GM13976 (cell line): ENCODE data around the gene PTPMT1.
"Not testable (repeated sequence)": the region's sequence is repeated elsewhere in the genome, so short reads cannot be mapped to it uniquely, and the experiment has no call there.

Experiments used
- DNase-seq: peaks from one replicate; pipeline ENCODE4 v3.0.0; 2012; ENCODE audit warnings: low spot score
- in situ Hi-C: fragments of 300-500 bp; cut with MboI; formaldehyde crosslinking; loops from one replicate; pipeline ENCODE4 v1.12.0; 2022; ENCODE audit warnings: low sequenced_read_pairs, mixed read lengths, inconsistent platforms; ENCODE audit not compliant: unreplicated experiment
- TF ChIP-seq, protein P1 (sequence below): IDR thresholded peaks from 2 replicates; pipeline ENCODE4 v1.5.1; 2012; ENCODE audit warnings: borderline replicate concordance, mild to moderate bottlenecking; ENCODE audit not compliant: insufficient read depth; ENCODE audit errors: extremely low read depth, missing control alignments, control extremely low read depth

Gene PTPMT1

DNA sequence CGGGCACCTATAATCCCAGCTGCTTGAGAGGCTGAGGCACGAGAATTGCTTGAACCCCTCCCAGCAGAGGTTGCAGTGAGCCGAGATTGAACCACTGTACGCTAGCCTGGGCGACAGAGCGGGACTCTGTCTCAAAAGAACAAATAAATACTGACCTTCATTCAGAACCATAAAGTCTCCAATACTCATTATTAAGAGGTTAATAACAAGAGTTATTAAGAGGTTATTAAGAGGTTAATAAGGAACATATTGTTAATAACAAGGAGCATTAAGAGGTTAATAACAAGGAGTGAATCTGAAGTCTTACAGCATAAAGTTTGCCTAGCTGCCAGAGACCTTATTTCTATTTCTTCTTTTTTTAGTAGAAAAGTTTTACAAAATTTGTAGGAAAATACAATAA, 20.1 kb upstream of the PTPMT1 start:
- DNase-seq, result no peak
- in situ Hi-C loops, result no loop called here
- TF ChIP-seq, protein P1, sequence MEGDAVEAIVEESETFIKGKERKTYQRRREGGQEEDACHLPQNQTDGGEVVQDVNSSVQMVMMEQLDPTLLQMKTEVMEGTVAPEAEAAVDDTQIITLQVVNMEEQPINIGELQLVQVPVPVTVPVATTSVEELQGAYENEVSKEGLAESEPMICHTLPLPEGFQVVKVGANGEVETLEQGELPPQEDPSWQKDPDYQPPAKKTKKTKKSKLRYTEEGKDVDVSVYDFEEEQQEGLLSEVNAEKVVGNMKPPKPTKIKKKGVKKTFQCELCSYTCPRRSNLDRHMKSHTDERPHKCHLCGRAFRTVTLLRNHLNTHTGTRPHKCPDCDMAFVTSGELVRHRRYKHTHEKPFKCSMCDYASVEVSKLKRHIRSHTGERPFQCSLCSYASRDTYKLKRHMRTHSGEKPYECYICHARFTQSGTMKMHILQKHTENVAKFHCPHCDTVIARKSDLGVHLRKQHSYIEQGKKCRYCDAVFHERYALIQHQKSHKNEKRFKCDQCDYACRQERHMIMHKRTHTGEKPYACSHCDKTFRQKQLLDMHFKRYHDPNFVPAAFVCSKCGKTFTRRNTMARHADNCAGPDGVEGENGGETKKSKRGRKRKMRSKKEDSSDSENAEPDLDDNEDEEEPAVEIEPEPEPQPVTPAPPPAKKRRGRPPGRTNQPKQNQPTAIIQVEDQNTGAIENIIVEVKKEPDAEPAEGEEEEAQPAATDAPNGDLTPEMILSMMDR, result no peak

DNA sequence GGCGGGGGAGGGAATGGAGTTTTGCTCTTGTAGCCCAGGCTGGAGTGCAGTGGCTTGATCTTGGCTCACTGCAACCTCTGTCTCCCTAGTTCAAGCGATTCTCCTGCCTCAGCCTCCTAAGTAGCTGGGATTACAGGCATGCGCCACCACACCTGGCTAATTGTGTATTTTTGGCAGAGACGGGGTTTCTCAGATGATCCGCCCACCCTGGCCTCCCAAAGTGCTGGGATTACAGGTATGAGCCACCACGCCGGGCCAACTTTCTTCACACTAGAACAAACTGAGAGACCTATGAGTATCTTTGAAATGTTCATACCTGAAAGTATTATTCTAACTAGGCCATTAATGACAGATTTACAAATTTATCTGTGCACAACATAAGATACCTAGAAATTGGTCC, 19.1 kb upstream of the PTPMT1 start:
- in situ Hi-C loops, DNase-seq: not testable (repeated sequence)

DNA sequence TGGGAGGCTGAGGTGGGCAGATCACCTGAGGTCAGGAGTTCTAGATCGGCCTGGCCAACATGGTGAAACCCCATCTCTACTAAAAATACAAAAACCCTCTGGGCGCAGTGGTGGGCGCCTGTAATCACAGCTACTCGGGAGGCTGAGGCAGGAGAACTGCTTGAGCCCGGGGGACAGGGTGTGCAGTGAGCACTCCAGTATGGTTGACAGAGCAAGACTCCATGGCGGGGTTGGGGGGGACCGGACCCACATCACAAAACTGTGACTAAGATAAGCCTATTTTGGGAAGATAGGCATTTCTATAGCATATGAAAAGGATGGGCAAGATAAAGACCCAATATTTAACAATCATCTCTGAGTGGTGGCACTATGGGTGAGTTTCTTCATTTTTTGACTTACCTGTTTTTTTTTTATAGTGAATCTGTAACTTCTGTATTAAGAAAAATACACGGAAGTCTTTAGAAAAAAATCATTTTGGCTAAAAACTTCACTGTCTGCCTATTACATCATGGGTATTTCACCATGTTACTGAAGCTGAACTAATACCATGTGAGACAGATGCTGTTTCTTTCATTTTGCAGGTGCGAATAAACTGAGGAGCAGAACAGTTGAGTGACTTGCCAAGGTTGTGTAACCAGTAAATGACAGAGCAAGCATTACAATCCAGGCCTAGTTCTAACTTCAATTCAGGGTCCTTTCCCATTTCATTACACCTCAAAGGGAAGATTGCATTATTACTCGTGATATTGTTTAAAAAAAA, 14.9 kb upstream of the PTPMT1 start:
- TF ChIP-seq, protein P1, result no peak
- in situ Hi-C loops, result no loop called here
- DNase-seq, result no peak

DNA sequence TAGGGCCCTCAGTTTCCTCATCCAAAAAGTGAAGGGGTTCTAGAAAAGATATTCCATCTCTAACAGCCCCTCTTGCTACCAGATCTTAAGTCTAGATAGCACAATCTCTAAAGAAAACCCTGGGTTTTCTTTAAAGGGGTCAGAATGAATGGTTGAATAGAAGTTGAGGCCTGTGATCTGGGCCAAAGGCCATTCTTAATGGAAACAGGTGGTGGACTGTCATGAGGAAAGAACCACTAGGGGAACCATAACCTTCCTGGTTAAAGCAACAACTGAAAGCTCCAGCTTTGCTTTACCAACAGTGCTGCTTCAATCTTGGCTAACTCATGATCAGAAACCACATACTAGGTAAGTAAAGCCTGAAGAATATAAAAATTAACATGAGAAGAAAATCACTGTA, 14.3 kb upstream of the PTPMT1 start:
- peak; percentile 53 for DNase-seq
- TF ChIP-seq, protein P1, result no peak
- in situ Hi-C loops, result no loop called here

DNA sequence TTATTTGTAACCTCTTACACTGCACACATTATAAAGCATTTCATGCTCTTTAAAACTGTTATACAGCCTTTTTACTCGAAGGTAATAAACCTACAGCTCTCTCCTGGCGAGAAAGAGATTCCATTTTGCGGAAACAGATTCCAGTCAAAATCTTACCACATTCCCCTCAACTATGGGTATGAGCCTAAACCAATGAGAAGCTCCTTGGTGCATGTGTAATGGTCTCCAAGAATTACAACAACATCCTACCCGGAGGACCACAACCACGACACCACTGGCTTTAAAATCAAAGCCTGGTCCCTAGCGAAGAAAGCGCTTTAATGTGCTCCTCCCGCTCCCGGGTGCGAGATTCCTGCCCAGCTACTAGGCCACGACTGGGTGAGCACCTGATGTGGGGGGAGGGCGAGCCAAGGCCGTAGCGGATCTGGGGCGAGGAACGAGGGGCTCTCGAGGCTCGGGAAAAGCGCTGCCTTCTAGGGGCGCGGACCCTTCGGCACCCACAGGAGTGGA, 13.3 kb upstream of the PTPMT1 start:
- in situ Hi-C loops, result no loop called here
- no peak for DNase-seq
- TF ChIP-seq, protein P1, result no peak

DNA sequence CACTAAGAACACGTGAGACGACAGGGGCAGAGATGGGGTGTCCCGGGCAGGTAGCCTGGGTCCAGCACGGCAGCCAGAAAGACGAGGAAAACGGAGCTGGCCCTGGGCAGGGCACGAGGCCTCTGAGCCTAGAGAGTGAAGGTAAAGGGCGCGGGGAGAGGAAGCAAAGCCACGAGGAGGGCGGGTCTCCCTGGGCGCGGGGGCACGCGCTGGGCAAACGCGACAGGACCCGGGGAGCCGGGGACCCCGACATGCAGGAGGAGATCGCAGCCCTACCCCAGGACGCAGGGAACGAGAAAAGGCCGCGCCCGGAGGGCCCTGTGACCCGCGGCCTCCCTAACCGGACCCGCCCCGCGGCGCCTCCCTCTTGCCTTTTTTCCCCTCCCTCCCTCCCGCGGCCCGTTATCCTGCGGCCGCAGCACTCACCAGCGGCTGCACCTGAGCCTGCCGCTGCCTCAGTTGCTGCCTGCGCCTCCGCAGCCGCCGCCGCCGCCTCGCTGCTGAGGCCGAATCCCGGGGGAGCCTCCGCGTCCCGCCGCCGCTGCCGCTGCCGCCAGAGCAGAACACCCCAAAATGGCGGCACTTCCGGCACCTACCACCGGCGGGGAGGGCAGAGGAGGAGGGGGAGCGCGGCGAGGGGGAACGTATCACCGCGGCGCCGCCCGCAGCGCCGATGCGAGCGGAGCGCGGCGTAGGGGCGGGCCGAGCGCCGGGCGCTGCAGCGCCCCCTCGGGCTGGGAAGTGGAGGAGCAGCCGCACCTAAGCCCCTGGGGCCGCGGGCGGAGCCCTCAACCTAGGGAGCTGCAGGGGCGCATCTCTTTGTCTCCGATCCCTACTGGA, 12.6 kb upstream of the PTPMT1 start, which contains the start of gene CELF1:
Gene CELF1, minus strand, starts transcription at position 567 of the 840 bp plus-strand sequence. CDS start 53,609 bp downstream, outside the sequence.
- in situ Hi-C loops, result no loop called here
- TF ChIP-seq, protein P1, result peak; percentile 90
- peak; percentile 95 for DNase-seq

DNA sequence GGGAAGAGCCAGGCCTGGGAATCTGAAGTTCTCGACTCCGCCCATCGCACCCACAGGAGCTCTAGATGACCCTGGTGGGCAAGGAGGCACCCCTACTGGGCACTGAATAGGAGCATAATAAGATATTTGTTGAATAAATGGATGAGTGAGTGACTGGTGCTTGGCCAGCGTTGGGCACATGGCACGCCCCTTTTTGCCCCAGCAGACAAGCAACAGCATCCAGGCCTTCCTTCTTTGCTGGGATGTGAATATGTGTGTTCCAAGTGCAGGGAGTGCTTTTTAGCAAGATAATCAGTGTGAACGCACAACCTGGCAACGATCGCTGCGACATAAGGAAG, 12.0 kb upstream of the PTPMT1 start:
- TF ChIP-seq, protein P1, result no peak
- in situ Hi-C loops, result no loop called here
- no peak for DNase-seq

DNA sequence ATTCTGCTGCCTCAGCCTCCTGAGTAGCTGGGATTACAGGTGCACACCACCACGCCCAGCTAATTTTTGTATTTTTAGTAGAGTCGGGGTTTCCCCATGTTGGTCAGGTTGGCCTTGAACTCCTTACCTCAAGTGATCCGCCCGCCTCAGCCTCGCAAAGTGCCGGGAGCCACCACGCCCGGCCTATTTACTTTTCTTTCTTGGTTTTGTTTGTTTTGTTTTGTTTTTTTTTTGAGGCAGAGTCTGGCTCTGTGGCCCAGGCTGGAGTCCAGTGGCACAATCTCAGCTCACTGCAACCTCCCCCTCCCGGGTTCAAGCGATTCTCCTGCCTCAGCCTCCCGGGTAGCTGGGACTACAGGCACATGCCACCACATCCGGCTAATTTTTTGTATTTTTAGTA, 8.4 kb upstream of the PTPMT1 start:
- DNase-seq, in situ Hi-C loops: not testable (repeated sequence)
